GM21381 (cell line): Measurements from ENCODE around the gene LRRC27.
A peak's percentile ranks its signal among the peaks of the same experiment; 100 is the strongest.

ENCODE experiments used
- ATAC-seq: cut with Tn5 transposase; IDR thresholded peaks from one replicate; pipeline ENCODE4 v1.9.1; 2021; ENCODE audit warnings: mild to moderate bottlenecking, moderate library complexity; ENCODE audit not compliant: unreplicated experiment

Gene LRRC27

GRCh38 chr10:132421847-132422751 lies 90.1 kb downstream of the LRRC27 start:
- ATAC-seq, result peak; percentile 43

DNA sequence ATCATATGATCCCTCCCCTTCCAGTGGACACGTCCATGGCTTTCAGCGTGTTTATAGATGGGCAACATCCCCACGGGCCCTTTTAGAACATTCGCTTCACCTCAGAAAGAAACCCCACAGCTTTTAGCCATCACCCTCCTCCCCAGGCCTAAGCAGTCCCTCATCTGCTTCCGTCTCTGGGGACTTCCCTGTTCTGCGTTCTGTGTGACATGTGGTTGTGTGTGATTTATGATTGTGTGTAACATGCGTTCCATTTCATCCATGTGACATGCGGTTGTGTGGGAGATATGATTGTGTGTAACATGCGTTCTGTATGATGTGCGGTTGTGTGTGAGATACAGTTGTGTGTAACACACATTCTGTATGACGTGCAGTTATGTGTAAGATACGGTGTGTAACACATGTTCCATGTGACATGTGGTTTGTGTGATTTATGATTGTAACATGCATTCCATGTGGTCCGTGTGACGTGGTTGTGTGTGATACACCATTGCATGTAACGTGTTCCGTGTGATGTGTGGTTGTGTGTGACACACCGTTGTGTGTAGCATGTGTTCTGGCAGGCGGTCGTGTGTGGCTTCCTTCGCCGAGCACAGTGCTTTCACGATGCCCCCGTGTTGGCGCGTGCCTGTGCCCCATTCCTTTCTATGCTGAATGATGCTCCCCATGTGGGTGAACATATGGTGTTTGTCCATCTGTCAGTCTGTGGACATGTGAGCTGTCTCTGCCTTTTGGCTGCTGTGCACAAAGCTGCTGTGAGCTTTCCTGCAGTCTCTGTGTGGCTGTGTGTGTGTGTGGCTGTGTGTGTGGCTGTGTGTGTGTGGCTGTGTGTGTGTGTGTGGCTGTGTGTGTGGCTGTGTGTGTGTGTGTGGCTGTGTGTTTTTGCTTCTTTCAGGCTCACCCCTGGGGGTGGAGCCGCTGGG lies 91.2 kb downstream of the LRRC27 start:
- ATAC-seq, result no peak

GRCh38 chr10:132423966-132424861 lies 92.2 kb downstream of the LRRC27 start:
- ATAC-seq, result no peak

DNA sequence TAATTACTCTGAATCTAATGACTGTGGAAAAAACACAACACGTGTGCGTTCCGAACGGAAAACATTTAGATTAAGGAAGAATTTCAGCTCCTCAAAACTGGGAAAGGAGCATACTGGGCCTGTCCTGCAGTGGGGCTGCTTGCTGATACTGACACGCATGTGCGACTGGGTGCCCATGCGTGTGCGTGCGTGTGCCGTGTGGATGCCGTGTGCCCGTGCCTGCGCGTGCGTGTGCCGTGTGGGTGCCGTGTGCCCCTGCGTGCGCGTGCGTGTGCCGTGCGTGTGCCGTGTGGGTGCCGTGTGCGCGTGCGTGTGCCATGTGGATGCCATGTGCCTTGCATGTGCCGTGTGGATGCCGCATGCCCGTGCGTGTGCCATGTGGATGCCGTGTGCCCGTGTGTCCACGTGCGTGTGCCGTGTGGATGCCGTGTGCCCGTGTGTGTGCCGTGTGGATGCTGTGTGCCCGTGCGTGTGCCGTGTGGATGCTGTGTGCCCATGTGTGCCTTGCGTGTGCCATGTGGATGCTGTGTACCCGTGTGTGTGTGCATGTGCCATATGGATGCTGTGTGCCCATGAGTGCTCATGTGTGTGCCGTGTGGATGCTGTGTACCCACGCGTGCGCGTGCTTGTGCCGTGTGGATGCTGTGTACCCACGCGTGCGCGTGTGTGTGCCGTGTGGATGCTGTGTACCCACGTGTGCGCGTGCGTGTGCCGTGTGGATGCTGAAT lies 93.2 kb downstream of the LRRC27 start:
- no peak for ATAC-seq

DNA sequence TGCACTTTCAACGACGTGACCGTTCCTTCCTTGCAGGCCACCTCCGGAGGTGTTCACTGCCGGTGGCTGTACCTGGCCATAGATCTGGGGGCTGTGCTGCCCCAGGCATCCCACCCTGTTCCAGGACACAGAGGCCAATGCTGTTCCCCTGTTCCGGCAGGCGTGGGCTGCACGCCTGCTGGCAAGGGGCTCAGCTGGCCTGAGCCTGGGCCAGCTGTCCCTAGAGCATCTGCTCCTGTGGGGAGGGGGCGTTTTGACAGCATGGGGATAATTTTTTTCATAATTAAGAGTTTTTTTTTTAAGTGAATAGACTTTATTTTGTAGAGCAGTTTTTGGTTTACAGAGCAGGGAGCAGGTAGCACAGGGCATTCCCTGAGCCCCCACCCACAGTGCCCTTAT lies 93.8 kb downstream of the LRRC27 start:
- no peak for ATAC-seq

- no peak for ATAC-seq
Measured at GRCh38 chr10:132427006-132427771, 95.2 kb downstream of the LRRC27 start.

DNA sequence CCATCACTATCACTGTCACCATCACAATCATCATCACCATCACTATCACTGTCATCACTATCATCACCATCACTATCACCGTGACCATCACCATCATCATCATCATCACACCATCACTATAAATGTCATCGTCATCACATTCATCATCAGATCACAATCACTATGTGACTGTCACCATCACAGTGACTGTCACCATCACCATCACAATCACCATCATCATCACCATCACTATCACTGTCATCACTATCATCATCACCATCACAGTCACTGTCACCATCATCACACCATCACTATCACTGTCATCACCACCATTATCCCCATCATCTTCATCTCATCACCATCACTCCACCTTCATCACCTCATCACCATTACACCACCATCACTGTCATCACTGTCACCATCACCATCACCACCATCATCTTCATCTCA lies 96.0 kb downstream of the LRRC27 start:
- ATAC-seq, result no peak

DNA sequence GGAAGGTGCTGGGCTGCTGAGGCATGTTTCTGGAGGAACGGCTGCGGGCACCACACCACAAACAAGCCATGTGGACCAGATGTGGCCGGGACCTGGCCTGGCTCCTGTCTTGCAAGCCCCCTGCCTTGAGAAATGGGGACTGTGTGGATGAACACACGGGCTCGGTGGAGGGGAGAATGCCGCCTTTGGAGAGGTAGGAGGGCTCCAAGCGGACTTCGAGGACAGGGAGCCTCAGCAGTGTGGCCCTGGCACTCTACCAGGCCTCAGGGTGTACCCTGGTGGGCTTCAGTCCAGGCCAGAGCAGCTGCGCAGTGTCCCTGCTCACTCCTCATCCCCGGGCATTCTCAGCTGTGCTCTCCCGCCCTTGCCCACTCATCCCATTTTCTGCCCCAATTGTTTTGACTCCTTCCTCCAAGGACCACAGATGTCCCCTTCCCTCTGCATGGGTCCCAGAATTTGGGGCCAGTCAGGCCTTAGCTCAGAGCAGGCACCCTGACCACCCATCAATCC lies 96.5 kb downstream of the LRRC27 start:
- no peak for ATAC-seq
